Ramos (cell line): ENCODE results near the gene ITSN1.
"Not testable (repeated sequence)": the region's sequence is repeated elsewhere in the genome, so short reads cannot be mapped to it uniquely, and the experiment has no call there.

Source experiments
- in situ Hi-C: fragments of 300-500 bp; cut with MboI; formaldehyde crosslinking; loops from one replicate; pipeline ENCODE4 v1.14.3; 2022; ENCODE audit warnings: low sequenced_read_pairs; ENCODE audit not compliant: unreplicated experiment

Gene ITSN1

GRCh38 chr21:33852485-33852884 is 210.2 kb downstream of the ITSN1 start:
- in situ Hi-C loops, result no loop called here

GRCh38 chr21:33854604-33855003 is 212.3 kb downstream of the ITSN1 start:
- in situ Hi-C loops, result no loop called here

GRCh38 chr21:33855190-33855589 is 212.9 kb downstream of the ITSN1 start:
- in situ Hi-C loops, result no loop called here

GRCh38 chr21:33856893-33857527 is 214.7 kb downstream of the ITSN1 start:
- in situ Hi-C loops, result no loop called here

- in situ Hi-C loops, result no loop called here
Observed at GRCh38 chr21:33857846-33858666, 215.8 kb downstream of the ITSN1 start.

GRCh38 chr21:33858667-33859372 is 216.5 kb downstream of the ITSN1 start:
- in situ Hi-C loops, result no loop called here

GRCh38 chr21:33859373-33860102 is 217.2 kb downstream of the ITSN1 start:
- in situ Hi-C loops, result no loop called here

- in situ Hi-C loops, result no loop called here
Observed at GRCh38 chr21:33860332-33860879, 218.1 kb downstream of the ITSN1 start.

- in situ Hi-C loops, result no loop called here
Observed at GRCh38 chr21:33861125-33861524, 218.8 kb downstream of the ITSN1 start.

GRCh38 chr21:33863191-33863590 is 220.9 kb downstream of the ITSN1 start:
- in situ Hi-C loops, result not testable (repeated sequence)

GRCh38 chr21:33864150-33864549 is 221.8 kb downstream of the ITSN1 start:
- in situ Hi-C loops, result no loop called here

GRCh38 chr21:33865176-33865575 is 222.9 kb downstream of the ITSN1 start:
- in situ Hi-C loops, result no loop called here

- in situ Hi-C loops, result no loop called here
Observed at GRCh38 chr21:33865996-33866575, 223.8 kb downstream of the ITSN1 start.

GRCh38 chr21:33866826-33867225 is 224.5 kb downstream of the ITSN1 start:
- in situ Hi-C loops, result no loop called here

GRCh38 chr21:33867868-33868267 is 225.6 kb downstream of the ITSN1 start:
- in situ Hi-C loops, result not testable (repeated sequence)

GRCh38 chr21:33869873-33870272 is 227.6 kb downstream of the ITSN1 start:
- in situ Hi-C loops, result no loop called here

GRCh38 chr21:33870768-33871167 is 228.5 kb downstream of the ITSN1 start:
- in situ Hi-C loops, result no loop called here

- in situ Hi-C loops, result no loop called here
Observed at GRCh38 chr21:33871171-33871570, 228.9 kb downstream of the ITSN1 start.

- in situ Hi-C loops, result no loop called here
Observed at GRCh38 chr21:33872881-33873515, 230.7 kb downstream of the ITSN1 start.
